Measurements from ENCODE around the gene SLC2A10. TPM values are rescaled to one million over a fixed set of nuclear protein-coding genes. Genes with fewer than 3 reads are reported as not detected.

Gene SLC2A10
- total and polyA plus RNA-seq, 2 donors, result 12.0 to 36.6 TPM

- no peak for DNase-seq (ENCODE audit: extremely low spot score)
- no peaks in the 10 kb centered on the region for H3K36me3 ChIP-seq (ENCODE audit: insufficient read depth)
- WGBS, result 40% methylated on average over 13 of the region's 13 CpGs
- H3K4me1 ChIP-seq (ENCODE audit: insufficient read depth), result no peaks in the 10 kb centered on the region
- no peak overlapping the region for H3K27ac ChIP-seq (ENCODE audit: low read depth)
- no peak overlapping the region for H3K4me3 ChIP-seq (ENCODE audit: low read depth, low read length)
These were observed 56.2 kb downstream of the SLC2A10 start for GRCh38 chr20:46765506-46766120.

- DNase-seq (ENCODE audit: extremely low spot score), result no peak
- Histone ChIP-seq H3K36me3 (ENCODE audit: insufficient read depth) (no peaks in the 10 kb centered on the region), H3K4me1 (ENCODE audit: insufficient read depth) (no peaks in the 10 kb centered on the region), H3K27ac (ENCODE audit: low read depth) (no peak overlapping the region), H3K4me3 (ENCODE audit: low read depth, low read length) (no peak overlapping the region)
- 81% methylated on average over 4 of the region's 4 CpGs for WGBS
These were observed 57.8 kb downstream of the SLC2A10 start for GRCh38 chr20:46767127-46767761.

GRCh38 chr20:46770330-46771194 is 61.1 kb downstream of the SLC2A10 start:
- Histone ChIP-seq H3K27ac (ENCODE audit: low read depth) (no peak overlapping the region), H3K4me3 (ENCODE audit: low read depth, low read length) (no peak overlapping the region), H3K36me3 (ENCODE audit: insufficient read depth) (no peaks in the 10 kb centered on the region), H3K4me1 (ENCODE audit: insufficient read depth) (no peaks in the 10 kb centered on the region)
- DNase-seq (ENCODE audit: extremely low spot score), result no peak
- WGBS, result 77% methylated on average over 10 of the region's 10 CpGs

- no peak overlapping the region for H3K27ac ChIP-seq (ENCODE audit: low read depth)
- no peak for DNase-seq (ENCODE audit: extremely low spot score)
- H3K4me3 ChIP-seq (ENCODE audit: low read depth, low read length), result no peak overlapping the region
These were observed 61.7 kb downstream of the SLC2A10 start for GRCh38 chr20:46771195-46771588.

GRCh38 chr20:46772901-46773300 is 63.5 kb downstream of the SLC2A10 start:
- 76% methylated on average over 10 of the region's 10 CpGs for WGBS
- no peak for DNase-seq (ENCODE audit: extremely low spot score)
- H3K4me3 ChIP-seq (ENCODE audit: low read depth, low read length), result no peak overlapping the region
- H3K27ac ChIP-seq (ENCODE audit: low read depth), result no peak overlapping the region
- H3K4me1 ChIP-seq (ENCODE audit: insufficient read depth), result no peaks in the 10 kb centered on the region
- H3K36me3 ChIP-seq (ENCODE audit: insufficient read depth), result no peaks in the 10 kb centered on the region

More at GRCh38 chr20:46771195-46771588, 61.7 kb downstream of the SLC2A10 start:
- no peaks in the 10 kb centered on the region for H3K36me3 ChIP-seq (ENCODE audit: insufficient read depth)
- no peaks in the 10 kb centered on the region for H3K4me1 ChIP-seq (ENCODE audit: insufficient read depth)
- 86% methylated on average over 6 of the region's 6 CpGs for WGBS

GRCh38 chr20:46773680-46774079 is 64.2 kb downstream of the SLC2A10 start:
- DNase-seq (ENCODE audit: extremely low spot score), result no peak
- Histone ChIP-seq H3K27ac (ENCODE audit: low read depth) (no peak overlapping the region), H3K36me3 (ENCODE audit: insufficient read depth) (no peaks in the 10 kb centered on the region), H3K4me1 (ENCODE audit: insufficient read depth) (no peaks in the 10 kb centered on the region), H3K4me3 (ENCODE audit: low read depth, low read length) (no peak overlapping the region)
- 43% methylated on average over 9 of the region's 9 CpGs for WGBS

- Histone ChIP-seq H3K27ac (ENCODE audit: low read depth) (no peak overlapping the region), H3K36me3 (ENCODE audit: insufficient read depth) (no peaks in the 10 kb centered on the region), H3K4me1 (ENCODE audit: insufficient read depth) (no peaks in the 10 kb centered on the region), H3K4me3 (ENCODE audit: low read depth, low read length) (no peak overlapping the region)
- 33% methylated on average over 2 of the region's 2 CpGs for WGBS
- DNase-seq (ENCODE audit: extremely low spot score), result no peak
These were observed 64.8 kb downstream of the SLC2A10 start for GRCh38 chr20:46774236-46774635.

GRCh38 chr20:46774943-46775560 is 65.6 kb downstream of the SLC2A10 start:
- Histone ChIP-seq H3K27ac (ENCODE audit: low read depth) (no peak overlapping the region), H3K4me3 (ENCODE audit: low read depth, low read length) (no peak overlapping the region), H3K36me3 (ENCODE audit: insufficient read depth) (no peaks in the 10 kb centered on the region), H3K4me1 (ENCODE audit: insufficient read depth) (no peaks in the 10 kb centered on the region)
- 86% methylated on average over 9 of the region's 9 CpGs for WGBS
- DNase-seq (ENCODE audit: extremely low spot score), result no peak

GRCh38 chr20:46775806-46776205 is 66.4 kb downstream of the SLC2A10 start:
- 88% methylated on average over 1 of the region's 1 CpG for WGBS
- DNase-seq (ENCODE audit: extremely low spot score), result no peak
- H3K27ac ChIP-seq (ENCODE audit: low read depth), result no peak overlapping the region
- H3K4me1 ChIP-seq (ENCODE audit: insufficient read depth), result no peaks in the 10 kb centered on the region
- H3K4me3 ChIP-seq (ENCODE audit: low read depth, low read length), result no peak overlapping the region
- H3K36me3 ChIP-seq (ENCODE audit: insufficient read depth), result no peaks in the 10 kb centered on the region

GRCh38 chr20:46777331-46777730 is 67.9 kb downstream of the SLC2A10 start:
- no peak overlapping the region for H3K4me3 ChIP-seq (ENCODE audit: low read depth, low read length)
- no peaks in the 10 kb centered on the region for H3K4me1 ChIP-seq (ENCODE audit: insufficient read depth)
- DNase-seq (ENCODE audit: extremely low spot score), result no peak
- no peak overlapping the region for H3K27ac ChIP-seq (ENCODE audit: low read depth)
- 75% methylated on average over 7 of the region's 7 CpGs for WGBS
- no peaks in the 10 kb centered on the region for H3K36me3 ChIP-seq (ENCODE audit: insufficient read depth)

GRCh38 chr20:46779831-46780230 is 70.4 kb downstream of the SLC2A10 start:
- Histone ChIP-seq H3K4me3 (ENCODE audit: low read depth, low read length) (no peak overlapping the region), H3K27ac (ENCODE audit: low read depth) (no peak overlapping the region), H3K36me3 (ENCODE audit: insufficient read depth) (no peaks in the 10 kb centered on the region), H3K4me1 (ENCODE audit: insufficient read depth) (no peaks in the 10 kb centered on the region)
- DNase-seq (ENCODE audit: extremely low spot score), result no peak
- WGBS, result 73% methylated on average over 4 of the region's 4 CpGs

GRCh38 chr20:46784436-46785127 is 75.1 kb downstream of the SLC2A10 start:
- 36% methylated on average over 15 of the region's 15 CpGs for WGBS
- Histone ChIP-seq H3K36me3 (ENCODE audit: insufficient read depth) (no peaks in the 10 kb centered on the region), H3K4me1 (ENCODE audit: insufficient read depth) (no peaks in the 10 kb centered on the region), H3K4me3 (ENCODE audit: low read depth, low read length) (no peak overlapping the region), H3K27ac (ENCODE audit: low read depth) (no peak overlapping the region)
- no peak for DNase-seq (ENCODE audit: extremely low spot score)

Data from urinary bladder (tissue), 4 donors.